HCT116 (cell line): ENCODE measurements around the gene BNIP5. TPM values are rescaled to one million over a fixed set of nuclear protein-coding genes. Genes with fewer than 3 reads are reported as not detected.

Source experiments
- ATAC-seq: fragments of 200-7000 bp; cut with Tn5 transposase; 2 replicates; pipeline ENCODE4 v1.9.1; 2020; ENCODE audit warnings: mild to moderate bottlenecking, moderate library complexity
- BruUV-seq: library from RNA; stranded (reverse); fragments of 400-500 nt; replicated peaks from 2 replicates; lab custom pipeline; 2021; lab: Mats Ljungman, UMichigan
- CTCF ChIA-PET: fragments of 300-600 bp; sonication (Branson Sonifier 250); formaldehyde crosslinking; loops from one replicate; lab custom pipeline; 2021; ENCODE audit warnings: antibody characterized with exemption; lab: Charles Lee
- POLR2A ChIA-PET: fragments of 300-600, 350-600 bp; sonication (Branson Sonifier 250); formaldehyde crosslinking; loops from one replicate; lab custom pipeline; 2021; ENCODE audit warnings: antibody characterized with exemption; lab: Charles Lee
- RAD21 ChIA-PET, 2 experiments: fragments of 300-600 bp; sonication (Branson Sonifier 250); formaldehyde crosslinking; loops; one replicate each; lab custom pipeline; 2023; ENCODE audit warnings: low total read pairs in 2 of 2; ENCODE audit not compliant: uncharacterized antibody in 2 of 2, unreplicated experiment in 2 of 2, low non-redundant PET in 1 of 2; lab: Charles Lee
- DNase-seq: peaks from one replicate; pipeline ENCODE4 v3.0.0-alpha.2; 2010; ENCODE audit warnings: low read depth, low spot score
- H2AFZ ChIP-seq: fragments of 200-600 bp; shearing (Covaris generic), sonication (generic); 2 replicates; pipeline ENCODE4 v1.6.1; 2017; ENCODE audit warnings: low read depth, mixed run types, mixed read lengths, antibody characterized with exemption, low read length; ENCODE audit not compliant: poor library complexity, severe bottlenecking
- H3K27ac ChIP-seq: 2 replicates; pipeline ENCODE4 v1.5.1; 2012; ENCODE audit warnings: low read depth, low read length
- H3K27me3 ChIP-seq: fragments of 200-600 bp; sonication (generic); 2 replicates; pipeline ENCODE4 v1.6.1; 2016; ENCODE audit warnings: mixed run types, low read length, mixed read lengths; ENCODE audit not compliant: insufficient read depth
- H3K36me3 ChIP-seq, 2 experiments: fragments of 200-500 bp in 1 of 2; fragments of 200-600 bp in 1 of 2; sonication (Bioruptor generic) in 1 of 2; sonication (generic) in 1 of 2; 2 replicates each; pipeline versions ENCODE4 v1.5.1 to v1.6.1; 2014 to 2016; ENCODE audit warnings: low read length in 2 of 2, inconsistent platforms in 1 of 2, mixed read lengths in 1 of 2, mixed run types in 1 of 2; ENCODE audit not compliant: insufficient read depth in 2 of 2, control insufficient read depth in 1 of 2
- H3K4me1 ChIP-seq, 2 experiments: fragments of 200-600 bp in 1 of 2; sonication (generic) in 1 of 2; 2 replicates each; pipeline versions ENCODE4 v1.5.1 to v1.6.1; 2012 to 2017; ENCODE audit warnings: low read length in 2 of 2, inconsistent platforms in 1 of 2, mild to moderate bottlenecking in 1 of 2, mixed read lengths in 1 of 2, mixed run types in 1 of 2, moderate library complexity in 1 of 2; ENCODE audit not compliant: insufficient read depth in 2 of 2, control insufficient read depth in 1 of 2
- H3K4me2 ChIP-seq: fragments of 200-600 bp; sonication (generic); 2 replicates; pipeline ENCODE4 v1.6.1; 2017; ENCODE audit warnings: mixed run types, low read length, mixed read lengths
- H3K4me3 ChIP-seq, 2 experiments: fragments of 200-600 bp in 1 of 2; sonication (generic) in 1 of 2; replicated peaks in 1 of 2; 2 replicates each; pipeline ENCODE4 v1.5.1; 2011 to 2016; ENCODE audit warnings: low read length in 2 of 2, control low read depth in 1 of 2, low read depth in 1 of 2, mild to moderate bottlenecking in 1 of 2, mixed read lengths in 1 of 2, mixed run types in 1 of 2
- H3K79me2 ChIP-seq: fragments of 200-600 bp; sonication (generic); 2 replicates; pipeline ENCODE4 v1.6.1; 2017; ENCODE audit warnings: mild to moderate bottlenecking, mixed run types, low read length, moderate library complexity, mixed read lengths; ENCODE audit not compliant: insufficient read depth
- H3K9ac ChIP-seq: fragments of 200-600 bp; sonication (generic); 2 replicates; pipeline ENCODE4 v1.6.1; 2016; ENCODE audit warnings: low read length, mixed read lengths
- H3K9me2 ChIP-seq: fragments of 200-600 bp; sonication (generic), shearing (Covaris generic); 2 replicates; pipeline ENCODE4 v1.6.1; 2017; ENCODE audit warnings: mixed run types, mild to moderate bottlenecking, moderate library complexity; ENCODE audit not compliant: insufficient read depth
- H3K9me3 ChIP-seq, 2 experiments: fragments of 200-500 bp in 1 of 2; fragments of 200-600 bp in 1 of 2; sonication (Bioruptor generic) in 1 of 2; sonication (generic) in 1 of 2; 2 replicates each; pipeline ENCODE4 v1.6.1; 2014 to 2017; ENCODE audit warnings: low read length in 2 of 2, mixed read lengths in 2 of 2, inconsistent platforms in 1 of 2, low read depth in 1 of 2, mild to moderate bottlenecking in 1 of 2, mixed run types in 1 of 2, moderate library complexity in 1 of 2; ENCODE audit not compliant: control insufficient read depth in 1 of 2, insufficient read depth in 1 of 2
- H4K20me1 ChIP-seq: fragments of 200-600 bp; sonication (generic), shearing (Covaris generic); 2 replicates; pipeline ENCODE4 v1.6.1; 2017; ENCODE audit warnings: mixed run types, mild to moderate bottlenecking, moderate library complexity; ENCODE audit not compliant: insufficient read depth
- CBX3 ChIP-seq: IDR thresholded peaks from 2 replicates; pipeline ENCODE4 v1.6.1; 2012; ENCODE audit warnings: low read depth
- CEBPB ChIP-seq: IDR thresholded peaks from 2 replicates; pipeline ENCODE4 v1.6.1; 2012; ENCODE audit warnings: low read depth
- CTCF ChIP-seq, 3 experiments: fragments of 200-600 bp in 1 of 3; sonication (generic) in 1 of 3; IDR thresholded peaks in 2 of 3; conservative IDR thresholded peaks in 1 of 3; 2 replicates each; pipeline ENCODE4 v1.5.1; 2012 to 2017; ENCODE audit warnings: low read depth in 2 of 3, low read length in 2 of 3, antibody characterized with exemption in 1 of 3, borderline replicate concordance in 1 of 3, control low read depth in 1 of 3, mild to moderate bottlenecking in 1 of 3, mixed read lengths in 1 of 3, mixed run types in 1 of 3, moderate library complexity in 1 of 3; ENCODE audit not compliant: insufficient read depth in 1 of 3
- ELF1 ChIP-seq: IDR thresholded peaks from 2 replicates; pipeline ENCODE4 v1.6.1; 2012; ENCODE audit warnings: low read depth, borderline replicate concordance
- EZH2 ChIP-seq: fragments of 200-600 bp; sonication (generic); IDR thresholded peaks from 2 replicates; pipeline ENCODE4 v1.6.1; 2017; ENCODE audit warnings: antibody characterized with exemption, mixed run types
- EZH2phosphoT487 ChIP-seq: fragments of 200-600 bp; IDR thresholded peaks from 2 replicates; pipeline ENCODE4 v1.6.1; 2018; ENCODE audit warnings: antibody characterized with exemption, borderline replicate concordance
- JUND ChIP-seq: IDR thresholded peaks from 2 replicates; pipeline ENCODE4 v1.6.1; 2012
- MAX ChIP-seq: IDR thresholded peaks from 2 replicates; pipeline ENCODE4 v1.6.1; 2012
- POLR2A ChIP-seq: IDR thresholded peaks from 2 replicates; pipeline ENCODE4 v1.7.0; 2011; ENCODE audit warnings: borderline replicate concordance; ENCODE audit not compliant: insufficient read depth, insufficient read length; ENCODE audit errors: extremely low read depth
- POLR2AphosphoS5 ChIP-seq: IDR thresholded peaks from 2 replicates; pipeline ENCODE4 v1.6.1; 2011; ENCODE audit warnings: mild to moderate bottlenecking, low read depth, low read length, moderate library complexity
- RAD21 ChIP-seq: IDR thresholded peaks from 2 replicates; pipeline ENCODE4 v1.6.1; 2012; ENCODE audit warnings: low read depth, mild to moderate bottlenecking
- REST ChIP-seq: IDR thresholded peaks from 2 replicates; pipeline ENCODE4 v1.6.1; 2012; ENCODE audit warnings: low read depth
- SIN3A ChIP-seq: IDR thresholded peaks from 2 replicates; pipeline ENCODE4 v1.6.1; 2012; ENCODE audit warnings: low read depth
- SP1 ChIP-seq: IDR thresholded peaks from 2 replicates; pipeline ENCODE4 v1.6.1; 2012; ENCODE audit warnings: low read depth
- SRF ChIP-seq: IDR thresholded peaks from 2 replicates; pipeline ENCODE4 v1.6.1; 2012; ENCODE audit warnings: low read depth
- YY1 ChIP-seq: IDR thresholded peaks from 2 replicates; pipeline ENCODE4 v1.6.1; 2011; ENCODE audit warnings: low read length, low read depth, moderate library complexity, mild to moderate bottlenecking; ENCODE audit not compliant: insufficient replicate concordance; ENCODE audit errors: extremely low read depth
- ZFX ChIP-seq: fragments of 450-650 bp; IDR thresholded peaks from 2 replicates; pipeline ENCODE4 v1.6.1; 2017
- ZNF274 ChIP-seq: fragments of 200-500 bp; sonication (Bioruptor generic); IDR thresholded peaks from 2 replicates; pipeline ENCODE4 v1.6.1; 2014; ENCODE audit warnings: mild to moderate bottlenecking, low read depth, low read length, inconsistent platforms
- intact Hi-C: fragments of 100-400 bp; cut with micrococcal nuclease; formaldehyde crosslinking; loops from 2 replicates; pipeline ENCODE4 v1.10.0; 2022
- total RNA-seq: library from RNA; stranded (reverse); gene quantifications from one replicate; pipeline ENCODE4 v1.2.1, GENCODE V29; 2021; ENCODE audit not compliant: unreplicated experiment
- TF ChIP-seq, protein P1 (sequence below): IDR thresholded peaks from 2 replicates; pipeline ENCODE4 v1.6.1; 2011; ENCODE audit warnings: mild to moderate bottlenecking, low read length, moderate library complexity; ENCODE audit not compliant: insufficient replicate concordance; ENCODE audit errors: extremely low read depth
- TF ChIP-seq, protein P2 (sequence below): IDR thresholded peaks from 2 replicates; pipeline ENCODE4 v1.6.1; 2012

The BNIP5 gene
- total RNA-seq, 1 experiment from 2014 or later = not detected

DNA sequence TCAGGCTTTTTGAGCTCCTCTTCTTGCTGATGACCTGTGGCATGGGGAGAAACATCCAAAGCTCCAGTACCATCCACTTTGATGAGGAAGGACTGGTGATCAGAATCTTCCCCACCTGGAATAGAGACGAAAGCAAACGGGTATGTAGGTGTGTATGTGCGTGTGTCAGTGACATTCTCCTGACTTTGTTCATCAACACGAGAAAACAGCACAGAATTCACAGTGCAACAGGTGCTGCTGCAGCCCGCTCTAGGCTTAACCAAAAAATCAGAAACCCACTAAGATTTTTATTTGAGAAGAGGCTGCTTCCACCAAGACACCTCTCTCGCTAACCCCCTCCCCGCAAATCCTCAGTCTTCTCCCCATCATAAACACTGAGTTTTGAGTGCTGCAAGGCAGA is 8.1 kb downstream of the BNIP5 start:
- Histone ChIP-seq H2AFZ (no peak overlapping the region), H3K9me3 (no peaks in the 10 kb centered on the region), H3K27me3 (no peaks in the 10 kb centered on the region), H3K9ac (no peak overlapping the region), H3K27ac (no peak overlapping the region), H3K36me3 (no peaks in the 10 kb centered on the region)
- no peak for ATAC-seq
- intact Hi-C loops = no loop called here
- no TSS peak for BruUV-seq
- DNase-seq = no peak
- TF ChIP-seq JUND (no peak), EZH2phosphoT487 (no peak), CEBPB (no peak), MAX (no peak), REST (no peak), YY1 (no peak), ZFX (no peak), ZNF274 (no peak), SIN3A (no peak), POLR2A (no peak), RAD21 (no peak), POLR2AphosphoS5 (no peak), SP1 (no peak), CBX3 (no peak), EZH2 (no peak), CTCF (IDR thresholded peaks at IDR 0.05 in 2 of 3, conservative IDR thresholded peaks at IDR 0.05 in 1 of 3; ENCODE audit: borderline replicate concordance in 1 of 3, insufficient read depth in 1 of 3, low read depth in 2 of 3, low read length in 2 of 3) (no peak), SRF (no peak), ELF1 (no peak)
- TF ChIP-seq, protein P1, sequence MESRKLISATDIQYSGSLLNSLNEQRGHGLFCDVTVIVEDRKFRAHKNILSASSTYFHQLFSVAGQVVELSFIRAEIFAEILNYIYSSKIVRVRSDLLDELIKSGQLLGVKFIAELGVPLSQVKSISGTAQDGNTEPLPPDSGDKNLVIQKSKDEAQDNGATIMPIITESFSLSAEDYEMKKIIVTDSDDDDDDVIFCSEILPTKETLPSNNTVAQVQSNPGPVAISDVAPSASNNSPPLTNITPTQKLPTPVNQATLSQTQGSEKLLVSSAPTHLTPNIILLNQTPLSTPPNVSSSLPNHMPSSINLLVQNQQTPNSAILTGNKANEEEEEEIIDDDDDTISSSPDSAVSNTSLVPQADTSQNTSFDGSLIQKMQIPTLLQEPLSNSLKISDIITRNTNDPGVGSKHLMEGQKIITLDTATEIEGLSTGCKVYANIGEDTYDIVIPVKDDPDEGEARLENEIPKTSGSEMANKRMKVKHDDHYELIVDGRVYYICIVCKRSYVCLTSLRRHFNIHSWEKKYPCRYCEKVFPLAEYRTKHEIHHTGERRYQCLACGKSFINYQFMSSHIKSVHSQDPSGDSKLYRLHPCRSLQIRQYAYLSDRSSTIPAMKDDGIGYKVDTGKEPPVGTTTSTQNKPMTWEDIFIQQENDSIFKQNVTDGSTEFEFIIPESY = no peak
- TF ChIP-seq, protein P2, sequence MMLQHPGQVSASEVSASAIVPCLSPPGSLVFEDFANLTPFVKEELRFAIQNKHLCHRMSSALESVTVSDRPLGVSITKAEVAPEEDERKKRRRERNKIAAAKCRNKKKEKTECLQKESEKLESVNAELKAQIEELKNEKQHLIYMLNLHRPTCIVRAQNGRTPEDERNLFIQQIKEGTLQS = no peak
- TF ChIP-seq, all 23 proteins: peak for 0
- RAD21 ChIA-PET = no interaction called here
- H3K9me2 ChIP-seq = no peaks in the 10 kb centered on the region
- POLR2A ChIA-PET = no interaction called here
- H3K4me1 ChIP-seq = no peaks in the 10 kb centered on the region
- no peak overlapping the region for H3K4me2 ChIP-seq
- CTCF ChIA-PET = interaction anchor here (0.6 to 4.3 kb wide), 3 partner anchors 12 to 26 kb away, joined by 3 to 20 read pairs (median 4); no protein-coding TSS in a partner anchor
- no peaks in the 10 kb centered on the region for H4K20me1 ChIP-seq
- H3K79me2 ChIP-seq = no peaks in the 10 kb centered on the region
- no peak overlapping the region for H3K4me3 ChIP-seq
